Activated CD4-positive, CD25-positive, alpha-beta regulatory T cell treated with anti-CD3 and anti-CD28 coated beads, Interleukin-2, amount 50 U/mL, for 16 hours (primary cell): ENCODE results near the gene HOXC12.

Source experiments
- DNase-seq: peaks from one replicate; pipeline ENCODE4 v3.0.0-alpha.2; 2020; ENCODE audit warnings: low read depth, low spot score

Gene HOXC12

DNA sequence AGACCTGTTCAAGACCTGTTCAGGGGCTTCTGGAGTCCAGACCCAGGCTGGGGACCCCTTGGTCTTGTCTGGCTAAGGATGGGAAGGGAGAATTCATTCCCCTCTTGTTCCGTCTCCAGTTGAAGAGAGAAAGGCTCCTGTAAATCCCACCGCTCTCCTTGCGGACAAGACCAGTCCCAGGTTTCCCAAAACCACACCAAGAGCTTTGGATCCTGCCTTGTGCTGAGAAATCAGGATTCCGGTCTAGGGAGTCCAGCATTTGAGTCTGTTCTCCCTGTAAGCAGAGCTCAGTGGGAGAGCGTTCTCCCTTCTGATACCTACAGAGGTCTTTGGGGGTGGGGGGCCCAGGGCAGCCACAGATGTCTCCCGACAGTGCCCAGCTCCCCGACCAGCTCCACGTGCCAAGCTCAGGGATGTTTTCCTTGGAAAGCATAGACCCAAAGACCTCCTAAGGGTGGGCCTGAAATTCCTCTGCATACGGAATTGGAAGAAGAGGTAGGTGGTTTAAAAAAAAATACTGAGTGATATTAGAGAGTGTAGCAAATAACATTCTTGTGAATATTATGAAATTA lies 14.2 kb upstream of the HOXC12 start:
- no peak for DNase-seq

DNA sequence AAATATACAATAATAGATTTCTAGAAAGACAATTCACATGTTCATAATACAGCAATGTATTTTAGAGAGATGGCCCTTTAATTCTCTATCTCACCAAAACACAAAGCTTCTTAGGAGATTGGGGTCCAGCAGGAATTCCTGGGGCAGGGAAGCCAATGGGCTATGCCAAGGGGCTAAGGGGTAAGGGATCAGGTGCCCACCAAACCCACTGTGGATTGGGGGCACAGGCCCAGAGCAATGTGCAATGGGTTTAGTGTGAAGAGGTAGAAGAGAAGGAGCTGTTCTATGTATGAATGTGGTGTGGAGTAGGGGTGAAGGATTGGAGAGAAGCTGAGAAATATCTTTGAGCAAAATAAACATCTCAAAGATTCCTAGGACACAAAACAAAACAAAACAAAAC lies 13.5 kb upstream of the HOXC12 start:
- DNase-seq: no peak

DNA sequence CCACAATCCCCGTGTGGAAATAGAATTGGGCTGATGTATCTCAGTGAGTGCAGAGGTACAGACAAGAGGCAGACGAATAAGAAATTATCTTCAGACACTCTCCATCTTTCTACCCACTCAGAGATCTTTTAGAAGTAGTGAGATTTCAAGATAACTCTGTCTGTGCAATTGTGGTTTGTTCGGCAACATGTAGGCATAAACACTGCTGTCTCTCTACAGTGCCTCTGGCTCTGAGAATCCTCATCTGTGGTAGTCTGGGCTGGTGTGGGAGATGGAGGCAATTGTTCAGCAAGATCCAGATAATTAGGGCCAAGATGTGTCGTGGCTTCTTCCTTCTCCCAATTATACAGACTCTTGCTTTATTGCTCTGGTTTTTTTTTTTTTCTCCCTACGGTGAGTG lies 13.0 kb upstream of the HOXC12 start:
- no peak for DNase-seq

DNA sequence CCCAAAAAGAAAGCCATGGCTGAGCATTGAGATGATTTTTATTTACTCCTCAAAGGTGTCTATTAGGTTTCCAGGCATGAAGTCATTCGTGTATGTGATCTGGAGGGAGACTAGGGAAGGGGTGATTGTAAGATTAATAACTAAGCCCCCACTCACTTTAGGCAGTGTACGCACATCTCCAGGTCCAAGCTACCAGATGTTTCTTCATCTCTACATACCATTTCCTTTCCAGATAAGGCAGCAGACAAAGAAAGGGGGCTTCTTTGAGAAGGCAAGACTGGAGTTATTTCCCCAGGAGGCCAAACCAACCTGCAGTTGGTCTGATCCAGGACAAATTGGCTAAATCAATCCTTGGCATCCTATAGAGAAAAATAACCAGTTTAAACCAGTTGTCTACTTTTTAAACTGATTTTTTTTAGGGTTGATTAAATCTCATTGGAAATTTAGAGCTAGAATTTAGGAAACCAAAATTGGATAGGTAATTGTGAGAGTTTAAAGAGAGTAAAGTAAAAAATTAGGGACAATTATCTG lies 12.2 kb upstream of the HOXC12 start:
- DNase-seq: no peak

DNA sequence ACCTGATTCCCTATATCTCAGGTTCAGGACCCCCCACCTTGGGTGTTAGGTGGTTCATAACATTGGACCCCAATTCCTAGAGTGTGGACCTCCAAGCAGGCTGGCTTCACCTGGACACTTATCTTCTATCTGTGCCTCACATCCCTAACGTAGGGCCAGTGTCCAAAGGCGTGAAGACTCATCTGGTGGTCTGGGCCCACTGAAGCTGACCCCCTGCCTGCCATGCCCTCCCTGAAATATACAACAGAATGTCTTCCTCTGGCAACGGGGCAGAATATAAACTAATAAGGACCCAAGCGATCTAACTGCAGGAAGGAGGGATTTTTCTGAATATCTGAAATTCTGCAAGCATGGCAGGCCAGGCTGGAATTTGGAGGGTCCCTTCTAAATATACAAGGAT lies 10.5 kb upstream of the HOXC12 start:
- DNase-seq: no peak

DNA sequence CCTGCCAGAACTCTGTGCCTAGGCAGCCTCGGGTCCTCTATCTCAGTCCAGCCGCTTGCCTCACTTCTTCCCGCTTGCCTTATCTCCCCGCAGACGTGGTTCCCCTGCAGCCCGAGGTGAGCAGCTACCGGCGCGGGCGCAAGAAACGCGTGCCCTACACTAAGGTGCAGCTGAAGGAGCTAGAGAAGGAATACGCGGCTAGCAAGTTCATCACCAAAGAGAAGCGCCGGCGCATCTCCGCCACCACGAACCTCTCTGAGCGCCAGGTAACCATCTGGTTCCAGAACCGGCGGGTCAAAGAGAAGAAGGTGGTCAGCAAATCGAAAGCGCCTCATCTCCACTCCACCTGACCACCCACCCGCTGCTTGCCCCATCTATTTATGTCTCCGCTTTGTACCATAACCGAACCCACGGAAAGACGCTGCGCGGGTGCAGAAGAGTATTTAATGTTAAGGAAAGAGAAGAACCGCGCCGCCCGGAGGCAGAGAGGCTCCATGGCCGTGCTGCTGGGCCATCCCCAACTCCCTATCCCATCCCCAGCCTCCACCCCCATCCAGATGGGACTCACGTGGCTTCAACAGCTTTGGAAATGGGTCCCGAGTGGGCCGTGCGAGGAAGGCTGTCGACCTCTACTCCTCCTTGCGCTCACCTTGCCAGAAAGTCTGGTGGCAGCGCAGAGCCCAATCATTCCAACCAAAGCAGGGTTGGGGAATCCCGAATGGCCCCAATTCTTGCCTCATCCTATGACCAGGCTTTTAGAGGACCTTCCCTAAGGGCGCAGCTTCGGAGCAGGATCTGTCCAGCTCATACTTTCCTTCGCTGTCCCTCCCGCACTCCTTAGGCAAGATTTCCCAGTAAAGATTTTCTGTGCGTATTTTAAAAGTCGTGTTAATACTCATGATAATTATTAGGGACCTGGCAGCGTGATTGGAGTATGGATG lies 9.5 kb upstream of the HOXC12 start:
- DNase-seq: no peak

DNA sequence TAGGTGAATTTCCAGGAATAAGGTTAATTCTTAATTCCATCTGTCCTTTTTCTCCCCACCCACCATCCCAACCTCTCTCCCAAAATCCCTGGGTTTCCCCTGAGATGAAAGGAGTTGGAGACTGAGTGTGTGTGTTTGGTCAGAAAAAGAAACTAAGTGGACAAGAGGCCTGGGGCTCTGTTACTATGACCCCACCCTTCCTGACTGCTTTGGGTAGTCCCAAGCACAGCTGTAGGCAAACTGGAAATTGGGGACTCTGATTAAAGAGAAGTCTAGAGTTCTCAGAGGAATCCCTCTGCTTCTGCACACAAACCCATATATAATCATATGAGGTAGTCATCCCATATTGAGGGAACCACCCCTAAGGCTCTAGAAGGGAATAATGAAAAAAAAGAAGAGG lies 7.0 kb upstream of the HOXC12 start:
- DNase-seq: no peak

DNA sequence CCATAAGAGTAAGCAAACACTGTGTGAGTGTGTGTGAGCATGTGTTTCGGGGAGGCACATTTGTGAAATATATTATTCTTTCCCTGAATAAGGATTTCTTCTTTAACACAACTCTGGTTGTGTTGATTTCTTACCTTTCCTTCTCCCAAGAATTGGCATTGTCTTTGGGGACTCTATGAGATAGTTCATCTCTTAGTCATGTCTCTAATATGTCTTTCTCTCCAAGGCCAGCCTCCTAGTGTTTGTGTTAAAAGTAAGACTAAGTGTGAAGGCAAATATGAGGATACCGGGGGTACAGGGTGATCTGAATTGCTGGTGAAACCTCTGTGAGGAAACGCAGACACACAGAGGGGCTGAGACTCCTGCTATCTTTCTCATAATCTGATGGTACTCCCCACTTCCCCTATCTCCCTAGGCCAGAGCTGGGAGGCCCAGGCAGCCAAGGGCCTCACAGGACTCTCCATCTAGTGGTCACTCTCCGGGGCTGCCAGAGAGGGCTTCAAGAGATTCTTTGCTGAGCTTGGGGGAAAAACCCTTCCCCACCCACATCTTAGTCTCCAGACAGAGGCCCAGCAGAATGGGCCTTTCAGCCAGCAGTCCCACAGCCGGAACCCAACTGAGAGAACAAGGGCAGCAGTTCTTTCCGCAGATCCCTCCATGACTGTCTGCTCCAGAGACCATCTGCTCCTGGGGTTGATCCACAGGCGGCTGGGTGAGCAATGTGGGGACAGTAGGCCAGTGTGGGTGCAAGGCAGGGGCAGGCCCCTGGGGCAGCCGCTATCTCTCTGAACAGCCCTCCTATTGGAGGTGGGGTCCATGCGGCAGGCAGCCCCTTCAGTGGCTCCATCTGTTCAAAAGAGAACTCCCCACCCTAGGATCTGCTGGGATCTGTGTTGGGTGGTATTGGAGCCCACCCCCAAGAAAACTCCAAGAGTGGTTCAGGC lies 5.8 kb upstream of the HOXC12 start:
- DNase-seq: no peak

DNA sequence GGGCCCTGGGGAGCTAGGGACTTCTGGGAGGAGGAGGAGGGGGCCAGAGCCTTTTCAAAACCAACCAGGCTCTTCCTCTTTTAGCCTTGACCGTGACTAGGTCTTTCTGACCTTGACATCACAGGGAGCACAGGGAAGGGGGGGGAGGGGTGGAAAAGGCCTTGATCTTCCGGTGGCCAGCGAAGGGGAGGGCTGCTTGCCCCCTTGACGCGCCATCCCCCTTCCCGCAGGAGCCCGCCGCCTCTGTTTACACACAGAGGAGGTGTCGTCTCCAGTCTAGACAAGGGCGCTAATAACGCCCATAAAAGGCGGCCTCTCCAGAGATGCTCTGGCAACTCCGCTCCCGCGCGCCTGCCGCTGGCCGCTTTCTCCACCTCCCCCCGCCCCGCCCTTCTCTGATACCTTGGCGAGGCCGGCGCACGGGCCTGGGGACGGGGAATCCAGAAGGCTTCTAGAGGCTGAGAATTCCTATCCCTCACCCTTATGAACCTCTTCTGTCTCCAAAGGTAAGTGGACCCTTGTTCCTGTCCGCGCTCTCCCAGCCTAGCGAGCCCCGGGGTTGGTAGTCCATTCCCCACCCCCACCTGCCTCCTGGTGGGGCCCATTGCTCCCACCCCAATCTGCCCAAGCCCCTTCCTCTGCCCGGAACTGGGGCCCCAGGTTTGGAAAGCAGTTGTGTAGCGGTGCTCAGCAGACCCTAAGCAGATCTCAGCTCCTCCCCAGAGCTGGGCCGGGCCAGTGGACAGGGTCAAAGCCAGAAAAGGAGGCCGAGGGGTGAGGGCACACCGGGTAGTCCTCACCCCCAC lies 4.9 kb upstream of the HOXC12 start:
- DNase-seq: no peak

DNA sequence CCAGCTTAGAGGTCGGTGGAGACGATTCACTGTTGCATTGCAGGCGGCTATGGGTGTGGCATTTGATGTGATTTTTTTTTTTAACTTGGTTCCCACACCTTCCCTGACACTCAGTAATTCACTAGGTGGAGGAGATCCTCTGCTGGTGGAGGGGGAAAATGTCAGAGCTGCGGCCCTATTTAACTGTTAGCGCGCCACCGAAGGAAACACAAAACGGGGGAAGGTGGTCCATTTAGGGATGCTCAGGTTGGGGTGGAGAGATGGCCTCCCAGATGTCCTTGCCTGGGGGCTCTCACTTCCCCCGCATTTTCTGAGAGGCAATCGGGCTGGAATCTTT lies 4.3 kb upstream of the HOXC12 start:
- DNase-seq: no peak

DNA sequence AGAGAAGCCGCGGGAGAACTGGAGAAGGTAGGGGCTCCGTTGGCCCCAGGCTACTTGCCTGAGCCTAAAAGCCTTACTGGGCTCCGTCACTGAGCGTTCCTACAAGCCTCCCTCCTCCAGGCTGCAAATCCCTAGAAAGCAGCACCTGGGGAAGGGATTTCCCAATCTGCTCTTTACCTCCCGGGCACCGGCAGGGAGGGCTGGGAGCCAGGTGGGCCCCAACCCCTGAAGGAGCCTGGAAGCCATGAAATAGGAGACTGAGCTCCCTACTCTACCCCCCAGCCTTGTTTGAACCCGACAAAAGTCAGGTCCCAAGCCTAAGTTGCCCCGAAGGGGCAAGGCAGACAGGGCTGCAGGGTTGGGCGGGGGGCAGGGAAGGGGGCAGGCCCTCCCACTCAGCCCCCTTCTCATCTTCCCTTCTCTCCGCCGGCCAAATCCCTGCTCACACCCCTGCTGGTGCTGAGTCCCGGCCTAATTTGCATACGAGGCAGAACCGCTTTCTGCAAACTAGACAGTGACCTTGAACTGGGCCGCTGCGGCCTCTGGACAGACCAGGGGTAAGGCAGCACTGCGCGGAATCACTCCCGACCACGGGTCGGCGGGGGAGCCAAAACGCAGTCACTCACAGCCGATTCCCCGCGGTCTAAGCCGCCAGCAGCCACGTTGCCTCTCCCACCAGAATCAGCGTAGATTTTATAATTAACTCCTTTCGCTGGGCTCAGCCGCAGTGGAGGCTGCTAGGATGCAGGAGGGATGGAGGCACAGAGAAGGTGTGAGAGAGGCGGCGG lies 3.7 kb upstream of the HOXC12 start:
- DNase-seq: no peak

DNA sequence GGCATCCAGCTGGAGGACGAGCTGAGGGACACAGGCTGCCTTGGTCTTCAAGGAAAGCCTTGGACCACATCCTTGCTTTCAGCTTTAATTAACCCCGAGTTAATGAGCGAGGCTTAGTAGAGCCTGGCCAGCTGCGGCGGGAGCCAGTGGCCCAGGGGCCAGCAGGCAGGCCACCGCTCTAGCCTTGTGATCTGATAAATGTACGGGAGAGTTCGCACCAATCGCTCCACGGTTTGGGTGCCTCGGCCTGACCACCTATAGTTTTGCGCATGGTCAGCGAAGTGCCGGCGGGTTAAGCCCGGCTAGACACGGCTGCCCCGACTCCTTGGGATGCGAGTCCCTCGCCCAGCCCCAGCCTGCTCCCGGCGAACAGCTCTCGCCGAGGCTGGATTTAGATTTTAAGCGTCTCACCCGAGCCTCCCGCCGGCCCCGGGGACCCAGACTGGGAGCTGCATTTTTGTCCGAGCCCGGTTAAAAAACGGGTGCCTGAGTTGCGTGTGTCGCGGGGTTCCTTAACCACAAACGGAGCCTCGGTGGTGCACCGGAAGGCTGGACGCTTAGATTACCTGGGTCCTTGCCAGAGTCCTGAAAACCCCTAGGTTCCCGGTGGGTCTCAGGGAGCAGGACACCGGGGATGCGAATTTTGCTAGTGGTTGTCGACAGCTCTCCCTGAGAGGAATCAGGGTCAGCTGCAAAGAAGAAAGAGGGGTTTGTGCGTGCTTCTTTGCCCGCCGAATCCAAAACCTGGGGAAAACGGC lies 2.9 kb upstream of the HOXC12 start:
- no peak for DNase-seq

DNA sequence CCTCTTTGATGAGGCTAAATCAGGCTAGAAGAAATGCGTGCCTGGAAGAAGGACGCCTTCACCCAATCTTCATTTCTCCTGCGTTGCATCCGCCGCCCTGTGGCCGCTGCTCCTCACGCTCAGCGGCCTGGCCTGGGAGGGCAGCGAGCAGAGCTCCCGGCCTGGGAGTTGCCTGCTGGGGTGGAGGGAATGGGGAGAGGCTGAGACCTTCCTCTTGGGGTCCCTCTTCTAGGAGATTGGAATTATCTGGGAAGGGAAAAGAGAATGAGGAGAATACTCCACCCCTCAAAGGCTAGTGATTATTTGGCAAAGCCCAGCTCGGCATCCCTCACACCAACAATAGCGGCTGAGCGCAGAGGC lies 2.4 kb upstream of the HOXC12 start:
- DNase-seq: no peak

DNA sequence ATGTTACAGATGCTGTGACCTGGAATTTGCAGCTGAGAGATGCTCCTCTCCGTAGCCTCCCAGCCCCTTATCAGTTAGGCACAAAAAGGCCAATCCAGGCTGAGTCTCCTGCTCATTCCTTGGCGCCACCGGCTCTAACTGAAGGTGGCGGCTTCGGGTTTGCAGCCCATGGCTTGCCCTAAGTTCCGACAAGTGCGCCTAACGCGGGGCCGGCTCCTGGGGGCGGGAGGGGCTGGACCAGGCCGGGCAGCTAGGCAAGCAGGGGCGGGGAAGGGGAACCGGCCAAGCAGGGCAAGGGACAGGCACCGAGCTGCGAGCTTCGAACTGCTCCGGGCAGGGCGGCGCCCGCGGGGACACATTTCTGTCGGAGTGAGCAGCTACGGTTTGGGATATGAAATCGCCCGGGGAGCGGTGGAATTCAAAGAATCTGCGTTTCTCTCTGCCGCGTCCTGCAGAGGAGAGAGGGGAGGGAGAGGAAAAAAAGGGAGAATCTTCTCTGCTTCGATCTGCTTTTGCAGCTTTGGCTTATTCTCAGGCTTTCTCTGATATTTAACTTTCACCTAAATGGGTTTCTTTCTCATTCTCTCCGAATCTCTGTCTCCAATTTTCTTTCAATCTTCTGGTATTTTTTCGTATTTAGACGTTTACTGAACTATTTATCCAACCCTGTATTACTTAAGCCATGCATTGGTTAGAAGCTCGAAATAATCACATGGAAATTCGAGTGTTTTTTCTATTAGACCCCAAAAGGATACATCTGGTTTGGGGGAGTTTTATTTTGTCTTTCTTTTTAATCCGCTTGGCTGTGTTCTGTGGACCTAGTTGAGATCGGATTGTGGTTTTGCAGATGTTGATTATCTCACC lies 1.6 kb upstream of the HOXC12 start:
- DNase-seq: no peak

DNA sequence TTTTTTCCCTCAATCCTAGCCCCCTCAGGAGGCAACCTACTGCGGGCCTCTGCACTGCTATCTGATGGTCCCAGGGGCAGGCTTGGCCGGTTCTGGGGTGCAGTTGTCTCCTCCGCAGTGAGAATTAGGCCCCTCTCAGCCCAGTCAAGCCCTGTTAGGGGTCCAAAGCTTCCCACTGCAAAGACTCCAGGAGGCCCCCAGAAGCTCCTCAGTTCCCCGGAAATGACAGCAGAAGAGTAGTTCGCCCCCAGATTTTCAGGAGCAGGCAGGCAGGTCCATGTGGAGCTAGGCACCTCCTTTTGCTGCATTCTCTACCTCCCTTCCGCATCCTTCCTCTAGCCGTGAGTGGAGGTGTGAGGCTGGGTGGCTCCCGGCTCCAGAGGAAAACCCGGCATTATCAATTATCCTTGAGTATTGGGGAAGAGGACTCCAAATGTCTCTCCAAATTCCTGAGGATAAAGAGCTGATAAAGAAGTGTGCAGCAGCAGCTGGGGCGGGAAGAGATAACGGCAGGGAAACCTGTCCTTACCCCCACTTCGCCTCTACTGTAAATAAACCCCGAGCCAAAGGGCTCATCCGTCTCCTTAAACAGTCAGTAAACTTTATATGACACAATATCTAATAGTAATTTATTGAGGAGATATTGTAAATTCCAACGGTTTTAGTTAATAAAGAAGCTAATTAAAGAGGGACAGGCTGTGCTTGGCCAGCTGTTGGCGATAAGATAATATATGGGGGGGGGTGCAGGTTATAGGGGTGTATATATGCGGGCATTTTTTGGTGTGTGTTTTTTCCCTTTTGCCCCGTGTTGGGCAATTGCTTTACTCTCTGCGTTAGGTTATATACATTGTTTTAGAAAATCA lies 641 bp upstream of the HOXC12 start:
- DNase-seq: no peak

DNA sequence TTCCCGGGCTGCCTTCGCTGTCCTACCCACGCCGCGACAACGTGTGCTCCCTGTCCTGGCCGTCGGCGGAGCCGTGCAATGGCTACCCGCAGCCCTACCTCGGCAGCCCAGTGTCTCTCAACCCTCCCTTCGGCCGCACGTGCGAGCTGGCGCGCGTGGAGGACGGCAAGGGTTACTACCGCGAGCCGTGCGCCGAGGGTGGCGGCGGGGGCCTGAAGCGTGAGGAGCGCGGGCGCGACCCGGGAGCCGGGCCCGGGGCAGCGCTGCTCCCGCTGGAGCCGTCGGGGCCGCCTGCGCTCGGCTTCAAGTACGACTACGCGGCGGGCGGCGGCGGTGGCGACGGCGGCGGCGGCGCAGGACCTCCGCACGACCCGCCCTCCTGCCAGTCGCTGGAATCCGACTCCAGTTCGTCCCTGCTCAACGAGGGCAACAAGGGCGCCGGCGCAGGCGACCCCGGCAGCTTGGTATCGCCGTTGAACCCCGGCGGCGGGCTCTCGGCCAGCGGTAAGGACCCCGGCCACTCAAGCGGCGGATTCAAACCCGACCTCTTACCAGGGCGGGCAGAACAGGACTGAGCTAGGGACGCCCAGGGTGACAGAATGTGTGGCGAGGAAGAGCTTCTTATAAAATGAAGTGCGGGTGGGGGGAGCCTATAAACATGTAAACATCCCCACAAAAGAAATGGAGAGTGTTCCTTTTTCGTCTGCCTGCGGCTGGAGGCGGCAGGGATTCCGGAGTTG lies 503 bp downstream of the HOXC12 start:
- DNase-seq: no peak

DNA sequence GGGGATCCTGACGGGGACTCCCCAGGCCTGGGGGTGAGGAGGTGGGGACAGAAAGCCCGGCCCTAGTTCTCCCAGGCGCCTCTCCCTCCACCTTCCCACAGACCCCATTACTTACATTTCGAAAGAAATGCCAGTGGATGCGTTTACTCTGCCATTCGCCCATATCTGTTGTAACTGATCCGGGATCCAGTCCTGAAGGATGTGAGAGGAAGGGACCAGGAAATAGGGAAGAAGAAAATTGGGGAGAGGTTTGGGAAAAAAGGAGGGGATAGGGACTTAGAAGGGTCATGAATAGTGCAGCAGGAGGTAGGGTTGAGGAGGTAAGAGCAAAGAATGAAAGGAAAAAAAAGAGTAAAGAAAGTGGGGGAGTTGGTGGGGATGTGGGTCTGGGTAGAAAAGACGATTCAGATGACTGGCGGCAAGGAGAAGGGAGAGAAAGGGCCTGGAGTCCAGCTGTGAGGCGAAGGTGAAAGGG lies 1.1 kb downstream of the HOXC12 start:
- DNase-seq: no peak
